H9 (cell line): Measurements from ENCODE around the gene MDK. TPM values are rescaled to one million over a fixed set of nuclear protein-coding genes. Genes with fewer than 3 reads are reported as not detected.

Experiments used
- DNase-seq: peaks from one replicate; pipeline ENCODE4 v3.0.0-alpha.2; 2017
- H2AFZ ChIP-seq: one replicate; pipeline ENCODE4 v1.6.1; 2013; ENCODE audit warnings: mild to moderate bottlenecking, low read length, control low read depth, moderate library complexity
- H2AK5ac ChIP-seq: 2 replicates; pipeline ENCODE4 v1.6.1; 2013; ENCODE audit warnings: low read length, control low read depth, mixed read lengths; ENCODE audit not compliant: insufficient read length
- H2BK120ac ChIP-seq: one replicate; pipeline ENCODE4 v1.6.1; 2013; ENCODE audit warnings: low read depth, mild to moderate bottlenecking, low read length, control low read depth, inconsistent platforms; ENCODE audit not compliant: poor library complexity, severe bottlenecking
- H2BK12ac ChIP-seq: 2 replicates; pipeline ENCODE4 v1.6.1; 2013; ENCODE audit warnings: low read length, control low read depth, mixed read lengths, low read depth; ENCODE audit not compliant: insufficient read length
- H2BK15ac ChIP-seq: 2 replicates; pipeline ENCODE4 v1.6.1; 2013; ENCODE audit warnings: low read depth, low read length, control low read depth
- H2BK20ac ChIP-seq: one replicate; pipeline ENCODE4 v1.6.1; 2013; ENCODE audit warnings: low read depth, mild to moderate bottlenecking, low read length, control low read depth, inconsistent platforms; ENCODE audit not compliant: poor library complexity, severe bottlenecking
- H2BK5ac ChIP-seq: 2 replicates; pipeline ENCODE4 v1.6.1; 2013; ENCODE audit warnings: low read length, control low read depth, mixed read lengths; ENCODE audit not compliant: insufficient read length
- H3K14ac ChIP-seq: 2 replicates; pipeline ENCODE4 v1.6.1; 2013; ENCODE audit warnings: low read length, control low read depth; ENCODE audit not compliant: insufficient read depth
- H3K18ac ChIP-seq: 2 replicates; pipeline ENCODE4 v1.6.1; 2013; ENCODE audit warnings: low read depth, mild to moderate bottlenecking, mixed read lengths, low read length, control low read depth; ENCODE audit not compliant: insufficient read length
- H3K23ac ChIP-seq: 2 replicates; pipeline ENCODE4 v1.6.1; 2013; ENCODE audit warnings: low read length, control low read depth, mixed read lengths, low read depth; ENCODE audit not compliant: insufficient read length
- H3K23me2 ChIP-seq: 2 replicates; pipeline ENCODE4 v1.6.1; 2013; ENCODE audit warnings: low read depth, mild to moderate bottlenecking, mixed read lengths, low read length, control low read depth; ENCODE audit not compliant: insufficient read length, poor library complexity, severe bottlenecking
- H3K27ac ChIP-seq: 2 replicates; pipeline ENCODE4 v1.5.1; 2013; ENCODE audit warnings: low read length, control low read depth, mixed read lengths, low read depth; ENCODE audit not compliant: insufficient read length
- H3K27me3 ChIP-seq: 2 replicates; pipeline ENCODE4 v1.6.1; 2013; ENCODE audit warnings: low read length, control low read depth, inconsistent platforms; ENCODE audit not compliant: insufficient read depth
- H3K4ac ChIP-seq: 2 replicates; pipeline ENCODE4 v1.6.1; 2013; ENCODE audit warnings: low read depth, mild to moderate bottlenecking, control low read depth, inconsistent platforms, low read length, moderate library complexity
- H3K4me1 ChIP-seq: 2 replicates; pipeline ENCODE4 v1.6.1; 2013; ENCODE audit warnings: low read length, control low read depth, inconsistent platforms; ENCODE audit not compliant: insufficient read depth
- H3K4me2 ChIP-seq: 2 replicates; pipeline ENCODE4 v1.6.1; 2013; ENCODE audit warnings: low read length, control low read depth, mixed read lengths; ENCODE audit not compliant: insufficient read length, insufficient read depth
- H3K56ac ChIP-seq: 2 replicates; pipeline ENCODE4 v1.6.1; 2013; ENCODE audit warnings: low read depth, mild to moderate bottlenecking, mixed read lengths, low read length, control low read depth; ENCODE audit not compliant: insufficient read length
- H3K79me1 ChIP-seq: 2 replicates; pipeline ENCODE4 v1.6.1; 2013; ENCODE audit warnings: low read depth, mild to moderate bottlenecking, moderate library complexity, low read length, control low read depth, inconsistent platforms; ENCODE audit not compliant: insufficient read depth, poor library complexity, severe bottlenecking
- H3K79me2 ChIP-seq: 2 replicates; pipeline ENCODE4 v1.6.1; 2013; ENCODE audit warnings: low read length, control low read depth, inconsistent platforms; ENCODE audit not compliant: insufficient read depth
- H3K9ac ChIP-seq: 2 replicates; pipeline ENCODE4 v1.6.1; 2013; ENCODE audit warnings: low read length, control low read depth, mixed read lengths; ENCODE audit not compliant: insufficient read length; ENCODE audit errors: extremely low read depth
- H3K9me3 ChIP-seq: one replicate; pipeline ENCODE4 v1.6.1; 2013; ENCODE audit warnings: low read depth, low read length, inconsistent platforms; ENCODE audit not compliant: control insufficient read depth
- H3T11ph ChIP-seq: one replicate; pipeline ENCODE4 v1.6.1; 2013; ENCODE audit warnings: mild to moderate bottlenecking, low read length, control low read depth, inconsistent platforms
- H4K20me1 ChIP-seq: one replicate; pipeline ENCODE4 v1.6.1; 2013; ENCODE audit not compliant: control insufficient read depth, insufficient read length, insufficient read depth
- H4K5ac ChIP-seq: 2 replicates; pipeline ENCODE4 v1.6.1; 2013; ENCODE audit warnings: low read depth, mild to moderate bottlenecking, mixed read lengths, low read length, control low read depth; ENCODE audit not compliant: insufficient read length
- H4K8ac ChIP-seq: replicated peaks from 2 replicates; pipeline ENCODE4 v1.6.1; 2013; ENCODE audit warnings: low read length, control low read depth, mixed read lengths, low read depth; ENCODE audit not compliant: insufficient read length
- H4K91ac ChIP-seq: 2 replicates; pipeline ENCODE4 v1.6.1; 2013; ENCODE audit warnings: low read depth, mild to moderate bottlenecking, moderate library complexity, mixed read lengths, low read length, control low read depth; ENCODE audit not compliant: insufficient read length
- H3K27ac Mint-ChIP-seq, 3 experiments: 2 replicates in 2 of 3; 3 replicates in 1 of 3; pipeline ENCODE4 v1.8.0; 2020 to 2021; ENCODE audit warnings: mixed read lengths in 3 of 3, mild to moderate bottlenecking in 1 of 3, moderate library complexity in 1 of 3
- H3K27me3 Mint-ChIP-seq: 2 replicates; pipeline ENCODE4 v1.8.0; 2021; ENCODE audit warnings: low read depth, mild to moderate bottlenecking, moderate library complexity, mixed read lengths
- H3K36me3 Mint-ChIP-seq, 3 experiments: 2 replicates in 2 of 3; 3 replicates in 1 of 3; pipeline ENCODE4 v1.8.0; 2020 to 2021; ENCODE audit warnings: low read depth in 3 of 3, mixed read lengths in 3 of 3; ENCODE audit not compliant: insufficient read depth in 1 of 3
- H3K4me1 Mint-ChIP-seq, 2 experiments: 2 replicates each; pipeline ENCODE4 v1.8.0; 2020; ENCODE audit warnings: mixed read lengths in 2 of 2
- H3K4me3 Mint-ChIP-seq, 2 experiments: 2 replicates in 1 of 2; 3 replicates in 1 of 2; pipeline ENCODE4 v1.8.0; 2020 to 2021; ENCODE audit warnings: mild to moderate bottlenecking in 2 of 2, mixed read lengths in 2 of 2, moderate library complexity in 1 of 2
- H3K9me3 Mint-ChIP-seq, 2 experiments: 2 replicates in 1 of 2; 3 replicates in 1 of 2; pipeline ENCODE4 v1.8.0; 2020; ENCODE audit warnings: mild to moderate bottlenecking in 2 of 2, mixed read lengths in 2 of 2, moderate library complexity in 1 of 2
- WGBS: extraction: QIAGEN DNeasy Blood & Tissue Kit; methylation state at CpG from one replicate; pipeline ENCODE4 v1.1.7; 2013; ENCODE audit warnings: missing lambda C conversion rate, low lambda C conversion rate, mixed read lengths; ENCODE audit not compliant: insufficient read length; ENCODE audit errors: extremely low coverage; 5-methylcytosine and 5-hydroxymethylcytosine counted together
- total RNA-seq: library from RNA; stranded (reverse); gene quantifications from 2 replicates; pipeline ENCODE4 v1.2.1, GENCODE V29; 2021
- TF ChIP-seq, protein P1 (sequence below): fragments of 200-600 bp; sonication (generic); conservative IDR thresholded peaks from 3 replicates; pipeline ENCODE4 v1.8.0; 2021; ENCODE audit warnings: antibody characterized with exemption, mild to moderate bottlenecking

MDK gene
- total RNA-seq, 1 experiment from 2014 or later: 392 TPM

GRCh38 chr11:46397526-46397925 lies 16.1 kb downstream of the MDK start:
- Histone ChIP-seq H3K4me1 (peaks cover 3% of the 10 kb centered on the region; the same call in 1 of the 2 replicates), H2BK12ac (no peak overlapping the region), H4K20me1 (no peaks in the 10 kb centered on the region), H3K14ac (no peak overlapping the region), H3K27me3 (no peaks in the 10 kb centered on the region), H2BK5ac (no peak overlapping the region), H3K18ac (no peak overlapping the region), H3K4ac (no peak overlapping the region), H4K5ac (no peak overlapping the region), H3T11ph (no peak overlapping the region), H3K23me2 (peaks cover 7% of the 10 kb centered on the region), H3K56ac (no peak overlapping the region), H2BK20ac (no peak overlapping the region), H3K79me2 (no peaks in the 10 kb centered on the region), H3K27ac (no peak overlapping the region), H4K91ac (no peak overlapping the region), H2AFZ (no peak overlapping the region), H3K4me2 (no peak overlapping the region), H3K9ac (no peak overlapping the region), H2BK120ac (no peak overlapping the region), H2BK15ac (no peak overlapping the region), H3K23ac (no peak overlapping the region), H4K8ac (no peak overlapping the region), H2AK5ac (no peak overlapping the region), H3K9me3 (no peaks in the 10 kb centered on the region), H3K79me1 (no peaks in the 10 kb centered on the region)
- H3K4me1 Mint-ChIP-seq: peaks cover 10% of the 10 kb centered on the region in 2 experiments
- no peaks in the 10 kb centered on the region for H3K9me3 Mint-ChIP-seq
- H3K36me3 Mint-ChIP-seq: peaks cover 0 to 20% (median 18%) of the 10 kb centered on the region in 3 experiments; a peak in 6 of 7 replicates
- DNase-seq: no peak
- H3K27ac Mint-ChIP-seq: peak overlapping the region in 1 of 3 experiments; percentile 82; a peak in 2 of 7 replicates
- peaks cover 18% of the 10 kb centered on the region for H3K27me3 Mint-ChIP-seq
- TF ChIP-seq, protein P1, sequence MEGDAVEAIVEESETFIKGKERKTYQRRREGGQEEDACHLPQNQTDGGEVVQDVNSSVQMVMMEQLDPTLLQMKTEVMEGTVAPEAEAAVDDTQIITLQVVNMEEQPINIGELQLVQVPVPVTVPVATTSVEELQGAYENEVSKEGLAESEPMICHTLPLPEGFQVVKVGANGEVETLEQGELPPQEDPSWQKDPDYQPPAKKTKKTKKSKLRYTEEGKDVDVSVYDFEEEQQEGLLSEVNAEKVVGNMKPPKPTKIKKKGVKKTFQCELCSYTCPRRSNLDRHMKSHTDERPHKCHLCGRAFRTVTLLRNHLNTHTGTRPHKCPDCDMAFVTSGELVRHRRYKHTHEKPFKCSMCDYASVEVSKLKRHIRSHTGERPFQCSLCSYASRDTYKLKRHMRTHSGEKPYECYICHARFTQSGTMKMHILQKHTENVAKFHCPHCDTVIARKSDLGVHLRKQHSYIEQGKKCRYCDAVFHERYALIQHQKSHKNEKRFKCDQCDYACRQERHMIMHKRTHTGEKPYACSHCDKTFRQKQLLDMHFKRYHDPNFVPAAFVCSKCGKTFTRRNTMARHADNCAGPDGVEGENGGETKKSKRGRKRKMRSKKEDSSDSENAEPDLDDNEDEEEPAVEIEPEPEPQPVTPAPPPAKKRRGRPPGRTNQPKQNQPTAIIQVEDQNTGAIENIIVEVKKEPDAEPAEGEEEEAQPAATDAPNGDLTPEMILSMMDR: no peak
- no CpG with 5 or more reads among the region's 19 CpGs for WGBS
- H3K4me3 Mint-ChIP-seq: no peak overlapping the region
